OCI-LY1 (cell line): ENCODE data around the gene ABCC2.

ENCODE experiments used
- H2AFZ ChIP-seq: fragments of 200-600 bp; sonication (generic), shearing (Covaris generic); 2 replicates; pipeline ENCODE4 v1.6.0; 2014; ENCODE audit warnings: antibody characterized with exemption, mild to moderate bottlenecking, low read length
- H3F3A ChIP-seq: fragments of 200-600 bp; sonication (generic), shearing (Covaris generic); 2 replicates; pipeline ENCODE4 v1.6.0; 2014; ENCODE audit warnings: mild to moderate bottlenecking, antibody characterized with exemption, low read length, moderate library complexity; ENCODE audit not compliant: insufficient read depth
- H3K27ac ChIP-seq: fragments of 200-600 bp; sonication (generic); 2 replicates; pipeline ENCODE4 v1.5.1; 2014; ENCODE audit warnings: low read length, mixed run types, mild to moderate bottlenecking, low read depth; ENCODE audit not compliant: poor library complexity, severe bottlenecking
- H3K27me3 ChIP-seq: fragments of 200-600 bp; sonication (generic); 2 replicates; pipeline ENCODE4 v1.6.0; 2014; ENCODE audit warnings: antibody characterized with exemption, mild to moderate bottlenecking, low read length, moderate library complexity; ENCODE audit not compliant: insufficient read depth
- H3K36me3 ChIP-seq: fragments of 200-600 bp; sonication (generic); 2 replicates; pipeline ENCODE4 v1.6.1; 2014; ENCODE audit warnings: mild to moderate bottlenecking, antibody characterized with exemption, low read length, moderate library complexity, mixed read lengths; ENCODE audit not compliant: insufficient read depth
- H3K4me1 ChIP-seq: fragments of 200-600 bp; sonication (generic); 2 replicates; pipeline ENCODE4 v1.5.1; 2014; ENCODE audit warnings: mild to moderate bottlenecking, low read length, moderate library complexity; ENCODE audit not compliant: insufficient read depth, severe bottlenecking
- H3K4me2 ChIP-seq: fragments of 200-600 bp; sonication (generic), shearing (Covaris generic); 2 replicates; pipeline ENCODE4 v1.6.1; 2014; ENCODE audit warnings: low read length
- H3K4me3 ChIP-seq: fragments of 200-600 bp; sonication (generic); 2 replicates; pipeline ENCODE4 v1.5.1; 2014; ENCODE audit warnings: low read length, low read depth, mild to moderate bottlenecking, mixed read lengths; ENCODE audit not compliant: poor library complexity, severe bottlenecking
- H3K79me2 ChIP-seq: fragments of 200-600 bp; shearing (Covaris generic); 2 replicates; pipeline ENCODE4 v1.6.1; 2016; ENCODE audit warnings: mixed run types, low read length, mixed read lengths; ENCODE audit not compliant: insufficient read depth
- H3K9ac ChIP-seq: fragments of 200-600 bp; sonication (generic), shearing (Covaris generic); 2 replicates; pipeline ENCODE4 v1.6.1; 2014; ENCODE audit warnings: mild to moderate bottlenecking, low read length, mixed read lengths
- H3K9me2 ChIP-seq: fragments of 200-600 bp; sonication (generic), shearing (Covaris generic); 2 replicates; pipeline ENCODE4 v1.6.1; 2014; ENCODE audit warnings: low read depth, mild to moderate bottlenecking, low read length, mixed read lengths
- H3K9me3 ChIP-seq: fragments of 200-600 bp; shearing (Covaris generic); 2 replicates; pipeline ENCODE4 v1.6.1; 2014; ENCODE audit warnings: low read length, mixed read lengths
- H4K20me1 ChIP-seq: fragments of 200-600 bp; sonication (generic), shearing (Covaris generic); 2 replicates; pipeline ENCODE4 v1.6.0; 2016; ENCODE audit warnings: mild to moderate bottlenecking, low read length; ENCODE audit not compliant: insufficient read depth
- EZH2 ChIP-seq: fragments of 200-600 bp; sonication (generic), shearing (Covaris generic); IDR thresholded peaks from 2 replicates; pipeline ENCODE4 v1.8.0; 2017; ENCODE audit warnings: borderline replicate concordance, mixed run types, mild to moderate bottlenecking, antibody characterized with exemption, low read length, moderate library complexity, mixed read lengths
- TF ChIP-seq, protein P1 (sequence below): fragments of 200-600 bp; sonication (generic), shearing (Covaris generic); IDR thresholded peaks from 2 replicates; pipeline ENCODE4 v1.5.1; 2017; ENCODE audit warnings: mild to moderate bottlenecking, antibody characterized with exemption, low read length, moderate library complexity, mixed read lengths

Gene ABCC2

DNA sequence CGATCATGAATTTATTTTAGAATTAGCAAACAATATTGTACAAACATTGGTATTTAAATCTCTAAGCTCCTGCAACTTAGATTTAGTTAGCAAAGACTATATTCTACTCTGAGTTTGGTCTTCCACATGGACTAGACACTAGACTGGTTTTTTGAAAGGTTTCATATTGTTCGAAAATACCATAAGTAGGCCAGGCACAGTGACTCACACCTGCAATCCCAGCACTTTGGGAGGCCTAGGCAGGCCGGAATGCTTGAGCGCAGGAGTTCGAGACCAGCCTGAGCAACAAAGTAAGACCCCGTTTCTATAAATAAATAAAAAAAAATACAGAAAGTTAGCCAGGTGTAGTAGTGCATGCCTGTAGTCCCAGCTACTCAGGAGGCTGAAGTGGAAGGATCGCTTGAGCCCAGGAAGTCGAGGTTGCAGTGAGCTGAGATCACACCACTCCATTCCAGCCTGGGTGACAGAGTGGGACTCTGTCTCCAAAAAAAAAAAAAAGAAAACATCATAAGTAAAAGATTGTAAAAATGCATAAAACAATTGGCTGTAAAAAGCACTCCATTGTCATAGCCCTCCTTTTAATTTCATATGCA is 73.1 kb downstream of the ABCC2 start:
- Histone ChIP-seq H3K9me2 (no peaks in the 10 kb centered on the region), H3K4me3 (no peak overlapping the region), H3K4me1 (no peaks in the 10 kb centered on the region), H3K79me2 (no peaks in the 10 kb centered on the region), H3K27me3 (no peaks in the 10 kb centered on the region), H3K36me3 (no peaks in the 10 kb centered on the region), H3F3A (no peaks in the 10 kb centered on the region), H2AFZ (no peak overlapping the region), H3K27ac (no peak overlapping the region), H3K9ac (no peak overlapping the region), H3K9me3 (no peaks in the 10 kb centered on the region), H4K20me1 (no peaks in the 10 kb centered on the region), H3K4me2 (no peak overlapping the region)
- no peak for TF ChIP-seq EZH2
- TF ChIP-seq, protein P1, sequence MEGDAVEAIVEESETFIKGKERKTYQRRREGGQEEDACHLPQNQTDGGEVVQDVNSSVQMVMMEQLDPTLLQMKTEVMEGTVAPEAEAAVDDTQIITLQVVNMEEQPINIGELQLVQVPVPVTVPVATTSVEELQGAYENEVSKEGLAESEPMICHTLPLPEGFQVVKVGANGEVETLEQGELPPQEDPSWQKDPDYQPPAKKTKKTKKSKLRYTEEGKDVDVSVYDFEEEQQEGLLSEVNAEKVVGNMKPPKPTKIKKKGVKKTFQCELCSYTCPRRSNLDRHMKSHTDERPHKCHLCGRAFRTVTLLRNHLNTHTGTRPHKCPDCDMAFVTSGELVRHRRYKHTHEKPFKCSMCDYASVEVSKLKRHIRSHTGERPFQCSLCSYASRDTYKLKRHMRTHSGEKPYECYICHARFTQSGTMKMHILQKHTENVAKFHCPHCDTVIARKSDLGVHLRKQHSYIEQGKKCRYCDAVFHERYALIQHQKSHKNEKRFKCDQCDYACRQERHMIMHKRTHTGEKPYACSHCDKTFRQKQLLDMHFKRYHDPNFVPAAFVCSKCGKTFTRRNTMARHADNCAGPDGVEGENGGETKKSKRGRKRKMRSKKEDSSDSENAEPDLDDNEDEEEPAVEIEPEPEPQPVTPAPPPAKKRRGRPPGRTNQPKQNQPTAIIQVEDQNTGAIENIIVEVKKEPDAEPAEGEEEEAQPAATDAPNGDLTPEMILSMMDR, result no peak

- no peak overlapping the region for H2AFZ ChIP-seq
- H3K27me3 ChIP-seq, result no peaks in the 10 kb centered on the region
- no peak for TF ChIP-seq EZH2
- TF ChIP-seq, protein P1, result no peak
- H3K9me2 ChIP-seq, result no peaks in the 10 kb centered on the region
- no peaks in the 10 kb centered on the region for H4K20me1 ChIP-seq
- H3K9ac ChIP-seq, result no peak overlapping the region
- H3K9me3 ChIP-seq, result no peaks in the 10 kb centered on the region
- H3K27ac ChIP-seq, result no peak overlapping the region
- no peak overlapping the region for H3K4me3 ChIP-seq
- H3K79me2 ChIP-seq, result no peaks in the 10 kb centered on the region
- H3F3A ChIP-seq, result no peaks in the 10 kb centered on the region
- H3K36me3 ChIP-seq, result no peaks in the 10 kb centered on the region
- H3K4me1 ChIP-seq, result no peaks in the 10 kb centered on the region
- no peak overlapping the region for H3K4me2 ChIP-seq
These were observed 76.4 kb downstream of the ABCC2 start for GRCh38 chr10:99858849-99859248.

DNA sequence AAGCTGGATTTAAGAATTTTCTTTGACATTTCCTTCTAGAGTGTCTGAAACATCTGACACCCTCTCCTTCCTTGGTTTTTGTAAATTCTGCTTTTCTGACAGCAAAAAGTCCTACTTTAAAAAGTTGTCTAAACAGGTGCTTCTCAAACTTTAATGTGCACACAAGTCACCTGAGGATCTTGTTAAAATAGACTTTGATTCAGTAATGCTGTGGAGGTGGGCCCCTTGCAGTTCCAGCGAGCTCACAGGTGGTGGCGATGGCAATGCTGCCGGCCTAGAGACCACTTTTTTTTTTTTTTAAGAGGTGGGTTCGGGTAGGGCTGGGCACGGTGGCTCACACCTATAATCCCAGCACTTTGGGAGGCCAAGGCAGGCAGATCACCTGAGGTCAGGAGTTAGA is 77.1 kb downstream of the ABCC2 start:
- Histone ChIP-seq H3K79me2 (no peaks in the 10 kb centered on the region), H3K36me3 (no peaks in the 10 kb centered on the region), H4K20me1 (no peaks in the 10 kb centered on the region), H3K27me3 (no peaks in the 10 kb centered on the region), H3K4me1 (no peaks in the 10 kb centered on the region), H3K4me2 (no peak overlapping the region), H3K9me3 (no peaks in the 10 kb centered on the region), H3K9ac (no peak overlapping the region), H3K4me3 (no peak overlapping the region), H3K9me2 (no peaks in the 10 kb centered on the region), H3K27ac (no peak overlapping the region), H3F3A (no peaks in the 10 kb centered on the region), H2AFZ (no peak overlapping the region)
- no peak for TF ChIP-seq EZH2
- TF ChIP-seq, protein P1, result peak; percentile 34
